Stimulated activated CD4-positive, alpha-beta T cell treated with anti-CD3 and anti-CD28 coated beads, Interleukin-2, amount 100 ng/mL, for 4 hours (primary cell): ENCODE measurements around the gene FBXW9.
"Not testable (repeated sequence)": the region's sequence is repeated elsewhere in the genome, so short reads cannot be mapped to it uniquely, and the experiment has no call there.

Experiments
- DNase-seq: peaks from one replicate; pipeline ENCODE4 v3.0.0-alpha.2; 2020; ENCODE audit warnings: low read depth

FBXW9 gene

DNA sequence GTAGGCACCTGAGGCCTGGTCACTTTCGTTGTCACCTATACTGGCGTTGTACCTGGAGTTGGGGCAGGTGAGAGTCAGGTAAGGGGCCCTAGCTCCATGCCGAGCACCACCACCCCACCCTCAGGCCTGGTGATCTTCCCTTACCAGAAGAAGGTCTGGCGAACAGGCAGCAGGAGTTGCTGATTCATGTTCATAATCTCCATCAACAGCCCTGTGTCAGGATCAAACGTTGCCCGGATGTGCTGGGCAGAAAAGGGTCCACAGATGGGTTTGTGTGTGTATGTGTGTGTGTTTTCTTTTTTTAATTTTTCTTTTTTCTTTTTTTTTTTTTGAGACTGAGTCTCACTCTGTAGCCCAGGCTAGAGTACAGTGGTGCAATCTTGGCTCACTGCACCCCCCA is 44.2 kb downstream of the FBXW9 start:
- DNase-seq, result no peak

DNA sequence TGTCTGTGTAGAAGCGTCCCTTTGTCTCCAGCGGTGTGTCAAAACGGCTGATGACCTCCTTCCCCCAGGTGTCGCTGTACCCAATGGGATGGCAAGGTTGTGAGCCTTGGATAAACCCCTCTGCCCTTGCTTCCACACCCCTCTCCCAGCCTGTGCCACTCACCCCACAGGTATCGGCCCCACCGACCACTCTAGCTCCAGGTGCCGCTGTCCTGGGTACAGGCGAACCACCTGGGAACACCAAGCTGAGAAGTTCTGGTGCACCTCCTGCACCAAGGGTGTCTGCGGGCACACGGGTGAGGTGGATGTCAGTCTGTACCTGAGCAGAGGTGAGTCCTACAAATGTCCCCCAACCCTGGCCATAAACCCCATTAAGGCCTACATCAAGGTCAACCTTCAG is 46.5 kb downstream of the FBXW9 start:
- DNase-seq, result no peak

DNA sequence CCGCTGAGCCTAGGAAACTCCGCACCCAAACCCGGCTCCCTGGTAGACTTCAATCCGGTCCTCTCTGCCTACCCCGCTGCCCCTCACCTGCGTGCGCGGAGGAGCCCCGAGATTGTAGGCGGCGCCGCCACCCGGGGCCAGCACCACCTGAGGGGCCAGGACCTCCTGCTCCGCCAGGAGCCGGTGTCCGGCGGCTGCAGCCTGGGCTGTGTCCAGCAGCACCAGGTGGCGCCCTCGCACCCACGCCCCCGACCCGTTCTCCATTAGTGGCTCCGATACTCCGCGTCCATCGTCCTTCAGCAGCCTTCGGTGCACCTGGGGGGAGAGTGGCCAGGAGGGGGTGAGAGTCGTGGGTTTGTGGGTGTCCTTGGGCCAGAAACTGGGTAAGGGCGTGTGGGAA is 48.3 kb downstream of the FBXW9 start:
- DNase-seq, result no peak

DNA sequence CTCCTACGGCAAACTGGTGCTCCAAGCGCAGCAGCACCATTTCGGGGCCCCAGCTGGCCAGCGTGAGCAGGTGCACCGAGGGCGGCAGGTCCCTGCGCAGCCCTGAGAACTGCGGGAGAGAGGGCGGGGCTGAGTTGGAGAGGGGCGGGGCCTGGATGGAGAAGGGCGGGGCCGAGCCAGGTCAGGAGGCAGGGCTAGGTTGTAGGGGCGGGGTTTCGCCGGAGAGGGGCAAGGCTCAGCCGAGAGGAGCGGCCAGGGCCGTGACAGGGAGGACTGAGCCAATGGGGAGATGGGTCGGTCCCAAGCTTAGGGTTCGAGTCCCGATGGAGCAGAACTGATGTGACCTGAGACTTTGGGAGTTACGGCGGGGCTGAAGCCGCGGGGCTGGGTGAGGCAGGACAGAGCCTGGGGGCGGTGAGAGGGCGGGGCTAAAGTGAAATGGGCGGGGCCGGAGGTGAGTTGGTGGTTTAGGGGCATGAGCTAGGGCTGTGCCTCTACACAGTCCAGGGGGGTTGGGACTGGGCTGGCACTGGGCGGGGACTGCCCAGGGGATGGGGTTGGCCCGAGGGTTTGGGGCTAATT is 48.9 kb downstream of the FBXW9 start:
- DNase-seq, result no peak

DNA sequence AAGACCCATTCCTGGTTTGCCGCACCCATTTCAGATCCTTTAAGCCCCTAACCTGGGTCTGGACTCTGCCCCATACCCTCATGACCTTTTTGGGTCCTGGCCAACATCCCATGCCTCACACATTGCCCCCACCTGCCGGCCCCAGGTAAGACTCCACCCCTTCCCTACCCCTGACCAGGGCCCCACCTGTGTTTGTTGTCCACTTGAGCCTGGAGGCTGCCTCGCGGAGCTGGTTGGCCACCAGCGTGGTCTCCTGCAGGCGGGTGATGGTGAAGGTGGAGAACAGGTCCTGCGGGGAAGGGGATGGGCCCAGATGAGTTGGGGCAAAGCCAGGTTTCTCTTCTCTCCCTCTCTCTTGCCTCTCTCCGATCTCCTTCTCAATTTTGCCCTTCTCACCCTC is 49.4 kb downstream of the FBXW9 start:
- no peak for DNase-seq

DNA sequence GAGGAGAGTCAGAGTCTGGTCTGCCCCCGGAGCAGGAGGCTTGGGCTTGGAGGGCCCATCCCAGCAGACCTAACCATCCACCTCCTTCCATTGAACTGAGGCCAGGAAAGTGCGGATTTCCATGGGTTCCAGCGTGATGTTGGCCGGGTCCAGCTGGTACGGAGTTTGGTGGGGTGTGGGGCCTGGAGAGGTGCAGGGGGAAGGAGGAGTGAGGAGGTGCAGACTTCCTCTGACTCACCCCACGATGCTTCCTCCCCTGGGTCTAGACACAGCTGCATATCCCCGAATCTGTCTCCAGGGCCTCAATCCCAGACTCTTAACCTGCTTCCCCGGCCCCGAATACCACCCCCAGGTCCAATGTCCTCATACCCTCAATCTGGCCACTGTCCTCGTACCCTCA is 49.9 kb downstream of the FBXW9 start:
- DNase-seq, result no peak

DNA sequence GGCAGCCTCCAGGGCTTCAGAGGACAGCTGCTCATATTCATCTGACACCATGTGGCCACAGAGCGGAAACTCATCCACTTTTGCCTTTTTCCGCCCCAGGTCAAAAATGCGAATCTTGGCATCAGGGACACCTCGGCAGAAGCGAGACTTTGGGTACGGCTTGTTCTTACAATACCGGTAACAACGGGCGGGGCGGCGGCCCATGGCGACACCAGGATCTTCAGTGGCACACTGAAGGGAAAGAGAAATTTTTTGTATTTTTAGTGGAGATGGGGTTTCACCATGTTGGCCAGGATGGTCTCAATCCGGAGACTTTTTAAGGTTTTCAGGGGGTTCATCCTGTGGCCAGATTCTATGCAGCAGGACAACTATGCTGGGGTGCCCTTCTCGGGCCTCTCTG is 52.7 kb downstream of the FBXW9 start:
- not testable (repeated sequence) for DNase-seq

DNA sequence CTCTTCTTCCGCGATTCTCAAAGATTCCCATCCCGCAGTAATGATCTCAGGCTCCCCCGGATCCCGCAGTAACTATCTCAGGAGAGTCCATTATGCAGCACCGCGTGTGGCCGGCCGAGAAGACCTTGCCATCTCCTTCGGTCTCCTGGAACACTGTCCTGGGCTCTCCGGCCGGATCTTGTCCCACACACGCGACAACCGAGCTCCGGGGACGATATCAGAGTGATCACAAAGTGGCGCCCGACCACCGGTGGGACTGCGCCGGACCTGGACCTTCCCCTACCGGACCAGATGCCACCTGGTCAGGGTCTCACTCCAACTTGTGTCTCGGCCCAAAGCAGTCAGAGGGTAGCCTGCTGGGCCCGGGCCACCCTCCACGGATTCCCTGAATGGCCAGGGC is 53.9 kb downstream of the FBXW9 start:
- no peak for DNase-seq

DNA sequence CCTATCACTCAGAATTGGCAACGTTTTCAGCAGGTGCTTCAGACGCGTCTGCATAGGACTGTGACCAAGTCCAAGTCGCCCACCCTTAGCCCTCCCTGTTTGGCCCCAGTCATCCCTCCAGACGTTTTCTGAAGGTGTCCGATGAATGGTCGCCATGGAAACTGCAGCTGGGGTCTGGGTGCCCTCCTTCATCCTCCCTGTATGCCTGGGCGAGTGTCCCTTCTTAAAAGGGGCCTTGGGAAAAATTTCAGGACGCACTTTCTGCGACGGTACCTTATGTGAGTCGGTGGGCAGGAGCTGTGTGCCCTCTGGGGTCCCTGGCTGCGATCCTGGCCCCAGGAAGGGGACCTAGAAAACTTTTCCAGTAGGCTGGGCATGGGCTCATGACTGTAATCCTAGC is 55.0 kb downstream of the FBXW9 start:
- DNase-seq, result no peak

DNA sequence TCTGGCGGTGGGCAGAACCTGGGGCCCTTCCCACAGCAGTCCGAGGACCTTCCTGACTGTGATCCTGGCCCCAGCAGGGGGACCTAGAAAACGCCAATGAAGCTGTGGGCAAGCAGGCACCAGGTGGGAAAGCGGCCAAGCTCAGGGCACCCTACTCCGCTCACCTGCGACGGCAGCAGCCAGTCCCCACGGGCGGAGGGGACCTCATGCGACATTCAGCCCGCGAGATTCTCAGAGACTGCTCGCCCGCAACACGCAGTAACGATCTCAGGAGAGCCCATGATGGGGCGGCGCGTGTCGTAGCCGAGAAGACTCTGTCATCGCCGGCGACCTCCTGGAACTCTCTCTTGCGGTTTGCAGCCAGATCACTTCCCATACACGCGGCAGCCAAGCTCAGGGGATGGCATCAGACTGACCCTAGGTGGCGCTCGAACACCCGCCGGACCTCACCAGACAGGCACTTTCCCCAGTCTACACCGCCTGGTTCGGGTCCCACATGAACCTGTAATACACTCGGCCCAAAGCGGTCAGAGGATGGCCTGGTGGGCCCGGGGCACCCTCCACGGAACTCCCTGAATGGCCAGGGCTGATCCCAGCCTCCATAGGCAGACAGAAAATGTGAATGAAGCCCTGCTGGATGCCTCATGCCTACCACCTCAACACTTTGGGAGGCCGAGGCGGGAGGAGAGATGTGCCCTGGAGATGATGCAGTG is 56.4 kb downstream of the FBXW9 start:
- peak; percentile 82 for DNase-seq
